ENCODE measurements around the gene RBKS.

Gene RBKS

GRCh38 chr2:27798948-27799645 lies 91.1 kb downstream of the RBKS start:
- Histone ChIP-seq H3K9ac (ENCODE audit: low read length in 2 of 2) (peak overlapping the region; percentile 42 to 64), H3K4me1 (ENCODE audit: control insufficient read depth, insufficient read depth, low read length) (peaks cover 58% of the 10 kb centered on the region), H3K27ac (ENCODE audit: low read length) (peak overlapping the region; percentile 79), H3K36me3 (ENCODE audit: control insufficient read depth in 2 of 2, insufficient read depth in 2 of 2, low read length in 2 of 2) (no peaks in the 10 kb centered on the region), H3K9me3 (ENCODE audit: control insufficient read depth in 2 of 2, low read length in 2 of 2) (no peaks in the 10 kb centered on the region), H3K4me3 (ENCODE audit: low read length in 2 of 2) (peak overlapping the region; percentile 35 to 47), H3K27me3 (ENCODE audit: control insufficient read depth in 1 of 2, insufficient read depth in 2 of 2, low read length in 2 of 2) (no peaks in the 10 kb centered on the region)

GRCh38 chr2:27798486-27798885 lies 91.7 kb downstream of the RBKS start:
- H3K4me1 ChIP-seq (ENCODE audit: control insufficient read depth, insufficient read depth, low read length), result peaks cover 58% of the 10 kb centered on the region
- H3K9me3 ChIP-seq (ENCODE audit: control insufficient read depth in 2 of 2, low read length in 2 of 2), result no peaks in the 10 kb centered on the region
- H3K4me3 ChIP-seq (ENCODE audit: low read length in 2 of 2), result no peak overlapping the region
- no peaks in the 10 kb centered on the region for H3K36me3 ChIP-seq (ENCODE audit: control insufficient read depth in 2 of 2, insufficient read depth in 2 of 2, low read length in 2 of 2)
- peak overlapping the region; percentile 79 for H3K27ac ChIP-seq (ENCODE audit: low read length)
- no peaks in the 10 kb centered on the region for H3K27me3 ChIP-seq (ENCODE audit: control insufficient read depth in 1 of 2, insufficient read depth in 2 of 2, low read length in 2 of 2)
- H3K9ac ChIP-seq (ENCODE audit: low read length in 2 of 2), result no peak overlapping the region

- H3K9me3 ChIP-seq (ENCODE audit: control insufficient read depth in 2 of 2, low read length in 2 of 2), result no peaks in the 10 kb centered on the region
- H3K27ac ChIP-seq (ENCODE audit: low read length), result peak overlapping the region; percentile 79
- no peaks in the 10 kb centered on the region for H3K27me3 ChIP-seq (ENCODE audit: control insufficient read depth in 1 of 2, insufficient read depth in 2 of 2, low read length in 2 of 2)
- H3K4me3 ChIP-seq (ENCODE audit: low read length in 2 of 2), result no peak overlapping the region
- H3K4me1 ChIP-seq (ENCODE audit: control insufficient read depth, insufficient read depth, low read length), result peaks cover 58% of the 10 kb centered on the region
- H3K36me3 ChIP-seq (ENCODE audit: control insufficient read depth in 2 of 2, insufficient read depth in 2 of 2, low read length in 2 of 2), result no peaks in the 10 kb centered on the region
- H3K9ac ChIP-seq (ENCODE audit: low read length in 2 of 2), result no peak overlapping the region
These were observed 92.3 kb downstream of the RBKS start for GRCh38 chr2:27797841-27798240.

- Histone ChIP-seq H3K27ac (ENCODE audit: low read length) (peak overlapping the region; percentile 79), H3K4me1 (ENCODE audit: control insufficient read depth, insufficient read depth, low read length) (peaks cover 58% of the 10 kb centered on the region), H3K27me3 (ENCODE audit: control insufficient read depth in 1 of 2, insufficient read depth in 2 of 2, low read length in 2 of 2) (no peaks in the 10 kb centered on the region), H3K36me3 (ENCODE audit: control insufficient read depth in 2 of 2, insufficient read depth in 2 of 2, low read length in 2 of 2) (no peaks in the 10 kb centered on the region), H3K9ac (ENCODE audit: low read length in 2 of 2) (peak overlapping the region; percentile 52 to 55), H3K9me3 (ENCODE audit: control insufficient read depth in 2 of 2, low read length in 2 of 2) (no peaks in the 10 kb centered on the region), H3K4me3 (ENCODE audit: low read length in 2 of 2) (no peak overlapping the region)
These were observed 93.1 kb downstream of the RBKS start for GRCh38 chr2:27796791-27797765.

GRCh38 chr2:27795868-27796277 lies 94.3 kb downstream of the RBKS start:
- H3K36me3 ChIP-seq (ENCODE audit: control insufficient read depth in 2 of 2, insufficient read depth in 2 of 2, low read length in 2 of 2), result no peaks in the 10 kb centered on the region
- no peak overlapping the region for H3K4me3 ChIP-seq (ENCODE audit: low read length in 2 of 2)
- peaks cover 55% of the 10 kb centered on the region for H3K4me1 ChIP-seq (ENCODE audit: control insufficient read depth, insufficient read depth, low read length)
- H3K9me3 ChIP-seq (ENCODE audit: control insufficient read depth in 2 of 2, low read length in 2 of 2), result no peaks in the 10 kb centered on the region
- peak overlapping the region; percentile 79 for H3K27ac ChIP-seq (ENCODE audit: low read length)
- peak overlapping the region; percentile 34 to 36 for H3K9ac ChIP-seq (ENCODE audit: low read length in 2 of 2)
- no peaks in the 10 kb centered on the region for H3K27me3 ChIP-seq (ENCODE audit: control insufficient read depth in 1 of 2, insufficient read depth in 2 of 2, low read length in 2 of 2)

GRCh38 chr2:27795093-27795834 lies 94.9 kb downstream of the RBKS start:
- Histone ChIP-seq H3K4me3 (ENCODE audit: low read length in 2 of 2) (no peak overlapping the region), H3K27ac (ENCODE audit: low read length) (peak overlapping the region; percentile 79), H3K36me3 (ENCODE audit: control insufficient read depth in 2 of 2, insufficient read depth in 2 of 2, low read length in 2 of 2) (no peaks in the 10 kb centered on the region), H3K9ac (ENCODE audit: low read length in 2 of 2) (peak overlapping the region; percentile 34 to 36), H3K9me3 (ENCODE audit: control insufficient read depth in 2 of 2, low read length in 2 of 2) (no peaks in the 10 kb centered on the region), H3K27me3 (ENCODE audit: control insufficient read depth in 1 of 2, insufficient read depth in 2 of 2, low read length in 2 of 2) (no peaks in the 10 kb centered on the region), H3K4me1 (ENCODE audit: control insufficient read depth, insufficient read depth, low read length) (peaks cover 48% of the 10 kb centered on the region)

GRCh38 chr2:27792759-27793158 lies 97.4 kb downstream of the RBKS start:
- H3K9ac ChIP-seq (ENCODE audit: low read length in 2 of 2), result no peak overlapping the region
- no peaks in the 10 kb centered on the region for H3K9me3 ChIP-seq (ENCODE audit: control insufficient read depth in 2 of 2, low read length in 2 of 2)
- H3K4me1 ChIP-seq (ENCODE audit: control insufficient read depth, insufficient read depth, low read length), result peaks cover 26% of the 10 kb centered on the region
- H3K4me3 ChIP-seq (ENCODE audit: low read length in 2 of 2), result no peak overlapping the region
- H3K27me3 ChIP-seq (ENCODE audit: control insufficient read depth in 1 of 2, insufficient read depth in 2 of 2, low read length in 2 of 2), result no peaks in the 10 kb centered on the region
- H3K27ac ChIP-seq (ENCODE audit: low read length), result no peak overlapping the region
- H3K36me3 ChIP-seq (ENCODE audit: control insufficient read depth in 2 of 2, insufficient read depth in 2 of 2, low read length in 2 of 2), result no peaks in the 10 kb centered on the region

- no peaks in the 10 kb centered on the region for H3K36me3 ChIP-seq (ENCODE audit: control insufficient read depth in 2 of 2, insufficient read depth in 2 of 2, low read length in 2 of 2)
- H3K4me3 ChIP-seq (ENCODE audit: low read length in 2 of 2), result no peak overlapping the region
- no peaks in the 10 kb centered on the region for H3K27me3 ChIP-seq (ENCODE audit: control insufficient read depth in 1 of 2, insufficient read depth in 2 of 2, low read length in 2 of 2)
- H3K27ac ChIP-seq (ENCODE audit: low read length), result no peak overlapping the region
- H3K9me3 ChIP-seq (ENCODE audit: control insufficient read depth in 2 of 2, low read length in 2 of 2), result no peaks in the 10 kb centered on the region
- H3K9ac ChIP-seq (ENCODE audit: low read length in 2 of 2), result no peak overlapping the region
- H3K4me1 ChIP-seq (ENCODE audit: control insufficient read depth, insufficient read depth, low read length), result peaks cover 9% of the 10 kb centered on the region
These were observed 99.4 kb downstream of the RBKS start for GRCh38 chr2:27790796-27791195.

GRCh38 chr2:27782701-27783100 lies 107.5 kb downstream of the RBKS start:
- no peak overlapping the region for H3K4me3 ChIP-seq (ENCODE audit: low read length in 2 of 2)
- no peaks in the 10 kb centered on the region for H3K27me3 ChIP-seq (ENCODE audit: control insufficient read depth in 1 of 2, insufficient read depth in 2 of 2, low read length in 2 of 2)
- no peaks in the 10 kb centered on the region for H3K36me3 ChIP-seq (ENCODE audit: control insufficient read depth in 2 of 2, insufficient read depth in 2 of 2, low read length in 2 of 2)
- no peak overlapping the region for H3K27ac ChIP-seq (ENCODE audit: low read length)
- no peak overlapping the region for H3K9ac ChIP-seq (ENCODE audit: low read length in 2 of 2)
- peaks cover 17% of the 10 kb centered on the region for H3K4me1 ChIP-seq (ENCODE audit: control insufficient read depth, insufficient read depth, low read length)
- H3K9me3 ChIP-seq (ENCODE audit: control insufficient read depth in 2 of 2, low read length in 2 of 2), result no peaks in the 10 kb centered on the region

GRCh38 chr2:27781496-27781895 lies 108.7 kb downstream of the RBKS start:
- Histone ChIP-seq H3K4me1 (ENCODE audit: control insufficient read depth, insufficient read depth, low read length) (peaks cover 17% of the 10 kb centered on the region), H3K4me3 (ENCODE audit: low read length in 2 of 2) (no peak overlapping the region)

More at GRCh38 chr2:27781496-27781895, 108.7 kb downstream of the RBKS start:
- peak overlapping the region; percentile 70 for H3K27ac ChIP-seq (ENCODE audit: low read length)
- H3K9ac ChIP-seq (ENCODE audit: low read length in 2 of 2), result no peak overlapping the region
- no peaks in the 10 kb centered on the region for H3K36me3 ChIP-seq (ENCODE audit: control insufficient read depth in 2 of 2, insufficient read depth in 2 of 2, low read length in 2 of 2)
- H3K9me3 ChIP-seq (ENCODE audit: control insufficient read depth in 2 of 2, low read length in 2 of 2), result no peaks in the 10 kb centered on the region
- no peaks in the 10 kb centered on the region for H3K27me3 ChIP-seq (ENCODE audit: control insufficient read depth in 1 of 2, insufficient read depth in 2 of 2, low read length in 2 of 2)

Measured in stomach smooth muscle (tissue), 2 donors.